ENCODE measurements around the gene STIM1.

STIM1 gene

GRCh38 chr11:3950996-3951660 lies 95.7 kb downstream of the STIM1 start:
- no peak for TF ChIP-seq CTCF (IDR thresholded peaks at IDR 0.05; ENCODE audit: low read depth, low read length, missing control alignments)
- no peak for DNase-seq (ENCODE audit: extremely low read depth, low read depth)
- no peak overlapping the region for H3K4me3 ChIP-seq (replicated peaks; ENCODE audit: low read depth, low read length)

DNA sequence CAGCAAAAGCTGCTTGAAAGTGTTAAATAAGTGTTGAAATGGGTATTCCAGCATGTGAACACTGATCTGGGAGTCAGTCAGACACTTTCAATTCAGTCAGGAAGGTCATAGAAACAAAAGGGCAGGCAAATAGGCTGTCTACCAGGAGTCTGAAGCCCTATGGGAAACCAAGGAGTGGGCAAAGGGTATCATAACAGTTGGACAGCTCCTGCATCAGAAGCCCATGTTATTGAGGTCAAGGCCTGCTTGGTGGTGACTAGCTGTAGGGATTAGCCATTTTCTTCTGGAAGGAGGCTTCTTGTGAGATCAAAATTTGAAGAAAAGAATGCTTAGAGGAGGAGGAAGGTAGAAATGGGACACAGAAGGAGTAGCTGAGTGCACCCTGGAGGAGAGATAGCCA lies 97.3 kb downstream of the STIM1 start:
- no peak for TF ChIP-seq CTCF (IDR thresholded peaks at IDR 0.05; ENCODE audit: low read depth, low read length, missing control alignments)
- H3K4me3 ChIP-seq (replicated peaks; ENCODE audit: low read depth, low read length): no peak overlapping the region
- DNase-seq (ENCODE audit: extremely low read depth, low read depth): no peak

GRCh38 chr11:3953327-3953726 lies 97.9 kb downstream of the STIM1 start:
- DNase-seq (ENCODE audit: extremely low read depth, low read depth): no peak
- no peak for TF ChIP-seq CTCF (IDR thresholded peaks at IDR 0.05; ENCODE audit: low read depth, low read length, missing control alignments)
- no peak overlapping the region for H3K4me3 ChIP-seq (replicated peaks; ENCODE audit: low read depth, low read length)

DNA sequence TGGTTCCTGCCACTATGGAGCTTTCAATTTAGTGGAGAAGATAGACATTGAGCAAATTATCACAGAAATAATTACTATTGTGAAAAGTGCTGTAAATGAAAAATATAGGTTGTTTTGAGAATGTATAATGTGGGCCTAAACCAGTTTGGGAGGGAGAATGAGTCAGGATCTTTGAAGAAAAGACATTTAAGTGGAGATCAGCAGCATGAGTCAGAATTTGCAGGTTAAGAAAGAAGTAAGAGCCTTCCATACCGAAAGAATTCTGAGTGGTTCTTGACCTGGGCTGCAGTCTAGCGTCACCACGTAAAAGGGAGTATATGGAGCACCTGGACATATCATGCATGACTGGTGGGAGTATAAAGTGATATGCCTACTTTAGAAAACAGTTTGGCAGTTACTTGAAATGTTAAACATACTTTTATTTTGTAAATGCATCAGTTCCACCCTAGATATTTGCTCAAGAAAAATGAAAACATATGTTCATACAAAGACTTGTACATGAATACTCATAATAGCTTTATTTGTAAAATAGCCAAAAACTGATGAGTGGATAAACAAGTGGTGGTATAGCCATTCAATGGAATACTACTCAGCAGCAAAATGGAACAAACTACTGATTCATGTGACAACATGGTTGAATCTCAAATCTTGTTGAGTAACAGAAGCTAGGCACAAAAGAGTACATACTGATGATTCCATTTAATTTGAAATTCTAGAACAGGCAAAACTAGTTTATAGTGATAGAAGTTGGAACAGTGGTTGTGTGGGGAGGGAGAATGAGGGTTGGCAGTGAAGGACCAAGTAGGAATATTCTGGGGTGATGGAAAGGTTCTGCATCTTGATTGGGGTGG lies 99.2 kb downstream of the STIM1 start:
- no peak for TF ChIP-seq CTCF (IDR thresholded peaks at IDR 0.05; ENCODE audit: low read depth, low read length, missing control alignments)
- no peak overlapping the region for H3K4me3 ChIP-seq (replicated peaks; ENCODE audit: low read depth, low read length)
- no peak for DNase-seq (ENCODE audit: extremely low read depth, low read depth)

- H3K4me3 ChIP-seq (replicated peaks; ENCODE audit: low read depth, low read length): no peak overlapping the region
- no peak for DNase-seq (ENCODE audit: extremely low read depth, low read depth)
- no peak for TF ChIP-seq CTCF (IDR thresholded peaks at IDR 0.05; ENCODE audit: low read depth, low read length, missing control alignments)
Observed at GRCh38 chr11:3955299-3955665, 99.8 kb downstream of the STIM1 start.

DNA sequence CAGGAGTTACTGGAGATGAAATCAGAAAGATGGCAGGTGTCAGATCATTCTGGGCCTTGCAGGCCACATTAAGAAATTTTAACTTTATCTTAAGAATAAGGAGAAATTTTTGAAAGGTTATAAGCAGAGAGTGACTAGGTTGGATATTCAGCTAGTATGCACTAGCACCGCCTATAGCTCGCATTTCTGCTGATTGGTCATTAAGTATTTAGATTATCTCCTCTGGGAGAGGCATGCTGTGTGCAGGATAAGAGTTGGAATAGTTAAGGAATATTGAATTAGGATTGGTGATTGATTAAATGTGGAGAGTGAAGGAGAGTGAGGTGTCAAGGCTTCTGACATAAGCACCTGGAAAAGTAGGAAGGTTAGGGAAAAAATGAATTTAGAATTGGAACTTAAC lies 100.6 kb downstream of the STIM1 start:
- TF ChIP-seq CTCF (IDR thresholded peaks at IDR 0.05; ENCODE audit: low read depth, low read length, missing control alignments): no peak
- no peak overlapping the region for H3K4me3 ChIP-seq (replicated peaks; ENCODE audit: low read depth, low read length)

More for the DNA sequence above, 100.6 kb downstream of the STIM1 start:
- DNase-seq (ENCODE audit: extremely low read depth, low read depth): no peak
